BJ (cell line): ENCODE measurements around the gene CPT1C. TPM values are rescaled to one million over a fixed set of nuclear protein-coding genes. Genes with fewer than 3 reads are reported as not detected.

ENCODE experiments used
- CTCF ChIA-PET: fragments of 350-600 bp; formaldehyde crosslinking; extraction: SDS; loops from one replicate; lab custom pipeline; 2021; ENCODE audit warnings: antibody characterized with exemption, inconsistent platforms; lab: Yijun Ruan, JAX
- POLR2A ChIA-PET: fragments of 300-600 bp; sonication (Branson Sonifier 250); formaldehyde crosslinking; extraction: SDS; loops from one replicate; lab custom pipeline; 2021; ENCODE audit warnings: antibody characterized with exemption; lab: Charles Lee
- DNase-seq: peaks from one replicate; pipeline ENCODE4 v3.0.0-alpha.2; 2011; ENCODE audit warnings: low read depth
- H3K27me3 ChIP-seq: 2 replicates; pipeline ENCODE4 v1.6.0; 2011; ENCODE audit warnings: low read length; ENCODE audit not compliant: control insufficient read depth, insufficient read depth
- H3K36me3 ChIP-seq: 2 replicates; pipeline ENCODE4 v1.5.1; 2011; ENCODE audit warnings: low read length; ENCODE audit not compliant: control insufficient read depth, insufficient read depth
- H3K4me3 ChIP-seq: 2 replicates; pipeline ENCODE4 v1.5.1; 2011; ENCODE audit warnings: low read depth, mild to moderate bottlenecking, control low read depth, low read length
- polyA plus RNA-seq: library from polyadenylated mRNA; depleted of rRNA; stranded (reverse); fragments of >200 nt; gene quantifications from 2 replicates; pipeline ENCODE4 v1.2.3, GENCODE V29; 2011
- TF ChIP-seq, protein P1 (sequence below): IDR thresholded peaks from 2 replicates; pipeline ENCODE4 v1.5.1; 2011; ENCODE audit warnings: low read depth, mild to moderate bottlenecking, control low read depth, inconsistent platforms, low read length, moderate library complexity; ENCODE audit not compliant: insufficient read depth

Gene CPT1C
- polyA plus RNA-seq, 1 experiment: 45.9 TPM

DNA sequence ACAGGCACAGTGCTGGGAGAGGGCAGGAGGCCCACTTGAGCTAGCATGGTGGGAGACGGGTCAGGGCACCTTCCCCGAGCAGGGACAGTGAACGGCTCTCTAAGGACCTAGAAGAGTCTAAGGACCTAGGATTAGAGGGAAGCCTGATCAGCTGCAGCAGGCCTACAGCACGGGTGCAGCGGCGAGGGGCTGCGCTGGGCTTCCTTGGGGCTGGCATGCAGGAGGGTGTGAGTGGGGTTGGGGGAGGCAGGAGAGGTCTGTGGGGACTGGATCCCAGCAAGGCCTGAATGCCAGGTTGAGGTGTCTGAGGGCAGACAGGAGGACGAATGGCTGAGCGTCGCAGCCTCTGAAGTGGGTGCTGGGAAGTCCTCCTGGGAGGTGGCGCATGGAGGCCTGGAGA lies 45.3 kb upstream of the CPT1C start:
- DNase-seq: no peak
- Histone ChIP-seq H3K27me3 (no peaks in the 10 kb centered on the region), H3K4me3 (no peak overlapping the region), H3K36me3 (peaks cover 28% of the 10 kb centered on the region)
- TF ChIP-seq, protein P1, sequence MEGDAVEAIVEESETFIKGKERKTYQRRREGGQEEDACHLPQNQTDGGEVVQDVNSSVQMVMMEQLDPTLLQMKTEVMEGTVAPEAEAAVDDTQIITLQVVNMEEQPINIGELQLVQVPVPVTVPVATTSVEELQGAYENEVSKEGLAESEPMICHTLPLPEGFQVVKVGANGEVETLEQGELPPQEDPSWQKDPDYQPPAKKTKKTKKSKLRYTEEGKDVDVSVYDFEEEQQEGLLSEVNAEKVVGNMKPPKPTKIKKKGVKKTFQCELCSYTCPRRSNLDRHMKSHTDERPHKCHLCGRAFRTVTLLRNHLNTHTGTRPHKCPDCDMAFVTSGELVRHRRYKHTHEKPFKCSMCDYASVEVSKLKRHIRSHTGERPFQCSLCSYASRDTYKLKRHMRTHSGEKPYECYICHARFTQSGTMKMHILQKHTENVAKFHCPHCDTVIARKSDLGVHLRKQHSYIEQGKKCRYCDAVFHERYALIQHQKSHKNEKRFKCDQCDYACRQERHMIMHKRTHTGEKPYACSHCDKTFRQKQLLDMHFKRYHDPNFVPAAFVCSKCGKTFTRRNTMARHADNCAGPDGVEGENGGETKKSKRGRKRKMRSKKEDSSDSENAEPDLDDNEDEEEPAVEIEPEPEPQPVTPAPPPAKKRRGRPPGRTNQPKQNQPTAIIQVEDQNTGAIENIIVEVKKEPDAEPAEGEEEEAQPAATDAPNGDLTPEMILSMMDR: no peak
- CTCF ChIA-PET: interaction anchor here (1.1 to 1.3 kb wide), 3 partner anchors 11 to 36 kb away, joined by 3 to 4 read pairs (median 3); no protein-coding TSS in a partner anchor
- POLR2A ChIA-PET: no interaction called here

DNA sequence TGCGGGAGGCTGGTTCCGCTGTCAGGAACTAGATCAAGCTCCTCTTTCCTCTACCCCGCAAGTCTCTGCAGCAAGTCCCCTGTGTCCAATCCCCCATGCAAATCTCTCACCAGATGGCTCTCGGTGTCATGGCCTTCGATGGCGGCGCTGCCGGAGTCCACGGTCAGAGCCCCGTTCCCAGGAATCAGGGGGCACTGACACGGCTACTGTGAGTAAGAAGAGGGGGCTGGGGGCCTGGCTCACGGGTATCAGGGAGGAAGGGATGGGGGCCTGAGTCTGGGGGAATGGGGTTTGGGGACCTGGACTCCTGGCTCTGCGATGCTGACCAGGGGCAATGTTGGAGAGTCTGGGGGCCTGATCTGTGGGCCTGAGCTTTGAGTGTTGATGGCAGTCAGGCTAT lies 44.9 kb upstream of the CPT1C start:
- Histone ChIP-seq H3K4me3 (no peak overlapping the region), H3K27me3 (no peaks in the 10 kb centered on the region), H3K36me3 (peaks cover 28% of the 10 kb centered on the region)
- DNase-seq: no peak
- CTCF ChIA-PET: interaction anchor here (1.1 to 1.3 kb wide), 2 partner anchors 26 to 35 kb away, joined by 3 read pairs; no protein-coding TSS in a partner anchor
- POLR2A ChIA-PET: no interaction called here
- TF ChIP-seq, protein P1: no peak

DNA sequence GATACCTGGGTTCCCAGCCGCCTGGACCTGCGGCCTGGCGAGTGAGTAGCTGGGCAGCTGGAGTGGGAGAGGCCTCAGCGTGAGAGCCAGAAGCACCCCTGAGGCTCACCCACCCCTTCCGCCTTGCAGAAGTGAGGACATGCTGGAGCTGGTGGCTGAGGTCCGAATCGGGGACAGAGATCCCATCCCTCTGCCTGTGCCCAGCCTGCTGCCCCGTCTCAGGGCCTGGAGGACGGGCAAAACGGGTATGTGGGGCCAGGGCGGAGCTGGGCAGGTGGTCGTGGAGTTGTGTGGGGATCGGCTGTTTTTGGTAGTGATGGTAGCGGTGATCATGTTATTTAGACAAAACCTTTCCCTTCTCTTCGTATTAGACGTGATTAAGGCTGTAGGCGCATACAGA lies 44.3 kb upstream of the CPT1C start:
- POLR2A ChIA-PET: no interaction called here
- no peaks in the 10 kb centered on the region for H3K27me3 ChIP-seq
- CTCF ChIA-PET: interaction anchor here (1.6 kb wide), 1 partner anchor 17 kb away, joined by 5 read pairs; no protein-coding TSS in a partner anchor
- peaks cover 30% of the 10 kb centered on the region for H3K36me3 ChIP-seq
- TF ChIP-seq, protein P1: no peak
- no peak overlapping the region for H3K4me3 ChIP-seq
- no peak for DNase-seq

DNA sequence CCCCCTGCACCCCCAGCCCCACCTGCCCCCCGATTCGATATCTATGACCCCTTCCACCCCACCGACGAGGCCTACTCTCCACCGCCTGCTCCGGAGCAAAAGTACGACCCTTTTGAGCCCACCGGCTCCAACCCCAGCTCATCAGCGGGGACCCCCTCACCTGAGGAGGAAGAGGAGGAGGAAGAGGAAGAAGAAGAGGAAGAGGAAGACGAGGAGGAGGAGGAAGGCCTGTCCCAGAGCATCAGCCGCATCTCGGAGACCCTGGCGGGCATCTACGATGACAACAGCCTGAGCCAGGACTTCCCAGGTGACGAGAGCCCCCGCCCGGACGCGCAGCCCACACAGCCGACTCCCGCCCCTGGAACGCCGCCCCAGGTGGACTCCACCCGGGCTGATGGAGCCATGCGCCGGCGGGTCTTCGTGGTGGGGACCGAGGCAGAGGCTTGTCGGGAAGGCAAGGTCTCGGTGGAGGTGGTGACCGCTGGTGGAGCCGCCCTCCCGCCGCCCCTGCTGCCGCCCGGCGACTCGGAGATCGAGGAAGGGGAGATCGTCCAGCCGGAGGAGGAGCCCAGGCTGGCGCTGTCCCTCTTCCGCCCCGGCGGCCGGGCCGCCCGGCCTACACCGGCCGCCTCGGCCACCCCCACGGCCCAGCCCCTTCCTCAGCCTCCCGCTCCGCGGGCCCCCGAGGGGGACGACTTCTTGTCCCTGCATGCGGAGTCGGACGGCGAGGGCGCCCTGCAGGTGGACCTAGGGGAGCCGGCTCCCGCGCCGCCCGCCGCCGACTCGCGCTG lies 39.7 kb upstream of the CPT1C start:
- Histone ChIP-seq H3K4me3 (no peak overlapping the region), H3K36me3 (peaks cover 49% of the 10 kb centered on the region), H3K27me3 (no peaks in the 10 kb centered on the region)
- TF ChIP-seq, protein P1: no peak
- ChIA-PET CTCF (no interaction called here), POLR2A (no interaction called here)
- DNase-seq: no peak

DNA sequence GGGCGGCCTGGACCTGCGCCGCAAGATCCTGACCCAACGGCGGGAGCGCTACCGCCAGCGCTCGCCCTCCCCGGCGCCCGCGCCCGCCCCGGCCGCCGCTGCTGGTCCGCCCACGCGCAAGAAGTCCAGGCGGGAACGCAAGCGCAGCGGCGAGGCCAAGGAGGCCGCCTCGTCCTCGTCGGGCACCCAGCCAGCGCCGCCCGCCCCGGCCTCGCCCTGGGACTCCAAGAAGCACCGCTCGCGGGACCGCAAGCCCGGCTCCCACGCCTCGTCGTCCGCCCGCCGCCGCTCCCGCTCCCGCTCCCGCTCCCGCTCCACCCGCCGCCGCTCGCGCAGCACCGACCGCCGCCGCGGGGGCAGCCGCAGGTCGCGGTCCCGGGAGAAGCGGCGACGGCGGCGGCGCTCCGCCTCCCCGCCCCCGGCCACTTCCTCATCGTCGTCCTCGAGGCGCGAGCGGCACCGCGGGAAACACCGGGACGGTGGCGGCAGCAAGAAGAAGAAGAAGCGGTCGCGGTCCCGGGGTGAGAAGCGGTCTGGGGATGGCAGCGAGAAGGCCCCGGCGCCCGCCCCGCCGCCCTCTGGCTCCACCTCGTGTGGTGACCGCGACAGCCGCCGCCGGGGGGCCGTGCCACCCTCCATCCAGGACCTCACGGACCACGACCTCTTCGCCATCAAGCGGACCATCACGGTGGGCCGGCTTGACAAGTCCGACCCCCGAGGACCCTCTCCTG lies 38.9 kb upstream of the CPT1C start:
- CTCF ChIA-PET: no interaction called here
- no peak overlapping the region for H3K4me3 ChIP-seq
- DNase-seq: no peak
- POLR2A ChIA-PET: no interaction called here
- peaks cover 50% of the 10 kb centered on the region for H3K36me3 ChIP-seq
- TF ChIP-seq, protein P1: no peak
- H3K27me3 ChIP-seq: no peaks in the 10 kb centered on the region
